ENCODE results near the gene CORO2B.

The CORO2B gene

GRCh38 chr15:68574046-68574445 lies 4.7 kb upstream of the CORO2B start:
- DNase-seq (ENCODE audit: low read depth in 2 of 2): no peak

- no peak for DNase-seq (ENCODE audit: low read depth in 2 of 2)
These were observed 4.2 kb upstream of the CORO2B start for GRCh38 chr15:68574629-68575028.

DNA sequence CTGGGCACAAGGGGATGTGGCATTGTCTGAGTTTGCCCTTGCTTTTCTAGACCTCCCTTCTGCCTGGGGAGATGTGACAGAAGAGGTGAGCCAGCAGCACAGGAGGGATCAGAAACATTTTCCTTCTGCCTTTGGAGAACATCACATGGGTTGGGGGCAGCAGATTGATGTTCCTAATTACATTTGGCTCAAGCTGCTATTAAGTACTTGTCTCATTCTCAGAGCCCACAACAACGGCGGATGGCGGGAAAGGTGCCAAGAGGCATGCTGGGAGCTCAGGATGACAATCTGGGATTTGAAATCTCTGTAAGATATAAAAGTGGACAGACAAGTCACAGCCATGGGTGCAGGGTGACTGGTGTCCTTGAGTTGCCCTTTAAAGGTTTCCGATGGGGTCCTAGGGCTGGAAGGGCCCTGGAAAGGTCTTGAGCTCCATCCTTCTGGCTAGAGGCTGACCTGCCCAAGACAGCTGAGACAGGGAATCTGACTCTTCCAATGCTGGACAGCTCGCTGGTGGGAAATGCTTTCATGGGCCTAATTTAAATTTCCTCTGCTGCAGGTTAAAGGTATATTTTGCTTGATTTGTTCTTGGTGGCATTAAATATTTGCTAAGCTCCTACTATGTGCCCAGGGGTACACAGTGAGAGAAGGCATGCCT lies 2.4 kb upstream of the CORO2B start:
- DNase-seq (ENCODE audit: low read depth in 2 of 2): no peak

DNA sequence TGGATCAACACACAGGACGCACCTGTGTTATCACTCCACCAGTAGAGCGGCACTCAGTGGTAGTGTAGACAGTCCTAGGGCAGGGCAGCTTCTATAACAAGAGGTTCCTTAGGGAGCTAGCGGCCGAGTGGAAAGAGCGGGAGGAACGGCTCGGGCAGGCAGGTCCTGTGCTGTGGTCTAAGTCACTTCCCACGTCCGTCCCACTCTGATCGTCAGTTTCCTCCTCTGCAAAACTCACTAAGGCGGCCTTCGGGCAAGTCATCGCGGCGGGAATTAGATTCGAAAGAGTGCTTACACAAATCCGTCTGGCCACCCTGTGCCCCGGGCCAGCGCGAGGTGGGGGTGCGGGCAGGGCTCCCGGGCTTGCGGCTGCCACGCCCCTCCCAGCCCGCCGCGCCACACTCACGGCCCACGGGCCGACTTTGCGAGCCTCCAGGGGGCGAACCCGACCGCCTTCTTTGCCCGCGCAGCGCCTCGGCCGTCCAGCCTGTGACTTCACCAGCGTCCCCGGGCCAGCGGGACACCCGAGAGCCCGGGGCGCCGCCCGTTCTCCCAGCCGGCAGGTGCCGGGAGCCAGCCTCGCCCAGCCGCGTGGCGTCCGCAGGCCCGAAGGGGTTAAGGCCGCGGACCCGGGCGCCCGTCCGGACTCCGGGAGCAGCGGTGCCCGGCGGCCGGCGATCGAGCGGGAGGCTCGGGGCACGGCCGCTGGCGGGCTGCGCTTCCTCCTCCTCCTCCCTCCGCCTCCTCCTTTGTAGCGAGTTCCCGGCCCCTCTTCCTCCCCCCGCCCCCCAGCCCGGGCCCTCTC lies 416 bp upstream of the CORO2B start:
- peak in 1 of 2 donors; percentile 34 for DNase-seq (ENCODE audit: low read depth in 2 of 2)

- DNase-seq (ENCODE audit: low read depth in 2 of 2): no peak
These were observed 1.5 kb downstream of the CORO2B start for GRCh38 chr15:68580026-68580882.

DNA sequence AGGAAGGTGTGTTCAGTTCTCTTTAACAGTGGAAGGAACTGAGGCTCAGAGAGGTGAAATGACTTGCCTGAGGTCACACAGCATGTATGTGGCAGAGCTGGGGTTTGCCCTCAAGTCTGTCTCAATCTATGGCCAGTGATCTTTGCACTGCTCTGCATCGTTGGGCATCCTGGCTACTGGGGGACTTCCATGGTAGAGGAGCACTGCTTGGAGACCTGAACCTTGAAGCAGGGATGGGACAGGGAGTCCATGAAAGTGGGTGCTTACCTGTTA lies 2.0 kb downstream of the CORO2B start:
- DNase-seq (ENCODE audit: low read depth in 2 of 2): no peak

DNA sequence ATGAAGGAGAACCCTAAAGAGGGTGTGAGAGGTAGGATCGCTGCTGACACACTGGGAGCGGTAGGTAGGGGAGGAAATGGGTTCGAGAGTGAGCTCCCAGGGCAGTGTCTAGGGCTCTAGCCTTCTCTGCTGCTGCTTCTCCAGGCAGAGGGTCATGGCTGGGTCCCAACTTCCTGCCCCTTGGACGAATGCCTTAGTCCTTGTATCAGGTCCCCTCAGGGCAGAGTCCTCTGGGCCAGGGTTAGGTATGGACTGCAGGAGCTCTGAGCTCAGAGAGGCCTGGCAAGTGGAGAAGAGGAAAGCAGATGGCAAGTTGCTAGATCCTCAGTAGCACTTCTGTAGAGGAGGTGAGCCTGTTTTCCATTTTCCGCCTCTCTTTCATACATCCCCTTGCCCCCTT lies 2.9 kb downstream of the CORO2B start:
- DNase-seq (ENCODE audit: low read depth in 2 of 2): no peak

- DNase-seq (ENCODE audit: low read depth in 2 of 2): no peak
These were observed 3.4 kb downstream of the CORO2B start for GRCh38 chr15:68582236-68582635.

DNA sequence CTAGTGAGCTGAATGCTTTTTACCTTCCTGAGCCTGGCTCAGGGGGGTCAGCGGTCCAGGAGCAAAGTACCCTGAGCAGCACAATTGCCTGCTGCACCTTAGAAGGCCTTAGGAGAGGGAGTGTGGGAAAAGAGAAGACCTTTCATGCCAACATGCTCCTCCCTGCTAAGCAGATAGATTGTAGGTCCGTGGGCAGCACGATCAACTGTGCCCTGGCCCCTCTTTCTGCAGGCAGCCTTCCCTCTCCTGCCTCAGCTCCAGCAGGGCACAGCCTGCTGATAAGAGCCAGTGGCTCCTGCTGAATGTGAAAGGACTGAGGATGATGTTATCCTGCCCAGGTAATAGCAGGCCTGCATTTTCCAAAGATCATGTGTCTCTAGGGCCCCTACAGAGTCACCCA lies 4.1 kb downstream of the CORO2B start:
- no peak for DNase-seq (ENCODE audit: low read depth in 2 of 2)

DNA sequence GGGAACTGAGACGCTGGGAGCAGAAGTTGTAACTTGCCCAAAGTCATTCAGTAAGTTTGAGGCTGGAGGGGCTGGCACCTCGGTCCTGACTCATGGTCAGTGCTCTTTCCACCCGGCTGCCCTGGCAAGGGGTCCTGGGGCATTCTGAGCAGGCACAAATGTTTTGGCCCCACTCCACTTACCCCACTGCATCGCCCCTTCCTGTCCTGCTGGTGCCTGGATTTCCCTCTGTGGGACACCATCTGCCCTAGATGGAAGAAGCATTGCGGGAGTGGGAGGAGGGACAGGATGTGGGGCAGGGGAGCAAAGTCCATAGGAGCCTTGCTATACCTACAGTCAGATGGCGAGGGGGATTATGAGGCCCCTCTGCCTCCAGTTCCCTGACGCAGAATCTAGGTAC lies 4.5 kb downstream of the CORO2B start:
- no peak for DNase-seq (ENCODE audit: low read depth in 2 of 2)

- no peak for DNase-seq (ENCODE audit: low read depth in 2 of 2)
These were observed 5.4 kb downstream of the CORO2B start for GRCh38 chr15:68583936-68584755.

GRCh38 chr15:68584756-68585573 lies 6.2 kb downstream of the CORO2B start:
- no peak for DNase-seq (ENCODE audit: low read depth in 2 of 2)

- no peak for DNase-seq (ENCODE audit: low read depth in 2 of 2)
These were observed 6.9 kb downstream of the CORO2B start for GRCh38 chr15:68585574-68586273.

DNA sequence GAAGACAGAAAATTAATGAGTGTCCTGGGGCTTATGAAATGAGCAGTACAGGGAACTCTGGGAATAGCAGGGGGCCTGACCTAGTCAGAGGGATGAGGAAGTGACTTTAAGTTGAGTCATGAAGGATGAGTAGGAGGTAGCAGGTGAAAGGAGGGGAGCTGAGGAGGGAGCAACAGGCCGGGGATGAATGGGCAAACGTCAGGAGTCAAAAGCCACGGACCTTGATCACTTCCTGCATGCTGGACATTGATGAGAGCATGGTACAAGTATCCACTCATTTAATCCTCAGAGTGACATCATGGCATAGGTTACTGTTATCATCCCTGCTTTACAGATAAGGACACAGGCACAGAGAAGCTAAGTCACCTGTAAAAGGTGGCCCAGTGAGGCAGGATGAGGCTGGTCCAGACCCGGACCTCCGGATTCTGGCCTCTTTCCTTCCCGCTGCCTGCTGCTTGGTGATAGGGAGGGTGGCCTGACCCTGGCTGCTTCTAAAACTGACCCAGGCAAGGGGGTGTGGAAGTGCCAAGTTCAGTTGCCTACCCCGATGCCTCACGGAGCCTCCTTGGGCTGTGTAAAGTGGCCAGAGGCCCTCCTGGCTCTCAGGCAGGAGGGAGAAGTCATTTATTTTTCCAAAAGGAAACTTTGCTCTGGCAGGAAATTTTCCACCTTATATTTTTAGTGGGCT lies 7.6 kb downstream of the CORO2B start:
- DNase-seq (ENCODE audit: low read depth in 2 of 2): no peak

DNA sequence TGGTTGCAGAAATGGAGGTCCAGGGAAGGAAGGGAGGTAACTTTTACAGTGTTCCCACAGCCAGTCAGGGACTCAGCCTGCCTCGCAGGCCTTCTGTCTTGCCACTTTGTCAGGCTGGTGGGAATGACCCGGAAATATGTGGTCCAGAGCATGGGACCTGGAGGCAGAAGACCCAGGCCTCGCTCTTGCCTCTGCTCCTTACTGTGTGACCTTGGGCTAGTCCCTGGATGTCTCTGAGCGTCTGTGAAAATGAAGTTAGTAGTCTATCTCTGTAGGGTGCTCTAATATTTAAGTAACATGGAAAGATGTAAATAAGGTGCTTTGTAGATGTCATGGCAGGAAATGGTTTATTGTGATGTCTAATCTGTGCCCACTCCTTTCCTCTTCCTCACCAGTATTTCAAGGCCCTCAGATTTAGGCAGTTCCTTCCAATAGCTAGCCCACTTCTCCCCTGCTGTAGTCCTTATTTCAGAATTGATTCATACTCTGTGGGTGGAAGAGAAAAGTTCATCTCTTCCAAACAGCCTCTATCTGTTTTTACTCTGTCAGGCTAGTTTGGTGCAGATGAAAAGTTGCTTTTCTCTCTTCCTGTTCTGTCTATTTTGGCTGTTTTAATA lies 9.1 kb downstream of the CORO2B start:
- DNase-seq (ENCODE audit: low read depth in 2 of 2): no peak

DNA sequence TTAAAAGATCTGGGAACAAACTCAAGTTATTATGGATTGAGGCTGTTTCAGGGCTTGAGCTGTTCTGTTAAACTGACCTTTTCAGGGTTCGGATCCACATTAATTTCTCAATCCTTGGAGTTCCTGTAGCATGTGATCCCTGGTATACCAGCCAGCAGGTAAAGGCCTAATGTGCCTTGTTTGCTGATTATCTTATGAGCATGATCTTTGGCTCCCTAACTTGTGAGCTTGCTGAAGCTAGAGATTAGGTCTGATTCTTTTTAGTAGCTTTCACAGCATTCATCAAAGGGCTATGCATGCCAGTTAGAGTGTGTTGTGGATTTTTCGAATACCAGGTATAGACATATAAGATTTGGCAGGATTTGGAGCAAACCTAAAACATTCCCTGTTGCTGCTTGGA lies 10.3 kb downstream of the CORO2B start:
- DNase-seq (ENCODE audit: low read depth in 2 of 2): no peak

GRCh38 chr15:68589783-68590710 lies 11.3 kb downstream of the CORO2B start:
- DNase-seq (ENCODE audit: low read depth in 2 of 2): no peak

DNA sequence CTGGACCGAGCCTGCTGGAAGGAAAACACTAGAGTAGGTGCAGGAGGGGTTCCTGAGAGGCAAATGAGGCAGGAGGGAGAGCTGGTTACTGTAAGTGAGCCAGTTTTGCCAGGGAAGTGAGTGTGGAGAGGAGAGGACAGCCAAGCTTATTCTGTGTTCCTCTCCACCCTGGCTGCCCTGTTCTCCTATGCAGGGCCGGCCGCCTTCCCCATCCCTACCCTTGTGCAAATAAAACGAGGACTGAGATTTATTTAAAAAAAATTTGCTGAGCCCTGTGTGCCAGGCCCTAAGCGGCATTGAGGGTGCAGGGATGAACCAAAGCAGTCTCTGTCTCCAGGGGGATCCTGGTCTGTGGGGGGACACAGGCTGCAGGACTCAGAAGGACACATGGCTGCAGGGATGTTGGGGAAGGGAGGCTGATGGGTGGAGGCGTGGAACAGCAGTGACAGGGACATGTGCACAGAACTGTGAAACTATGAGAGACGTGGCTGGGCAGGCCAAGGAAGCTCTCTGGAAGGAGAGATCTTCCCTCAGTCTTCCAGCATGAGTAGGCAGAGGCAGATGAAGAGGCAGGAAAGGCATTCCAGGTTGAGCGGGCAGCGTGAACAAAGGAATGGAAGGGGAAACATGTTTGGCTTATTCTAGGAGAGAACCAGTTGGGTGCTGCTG lies 12.1 kb downstream of the CORO2B start:
- no peak for DNase-seq (ENCODE audit: low read depth in 2 of 2)
